NB4 (cell line): ENCODE results near the gene KIF4A.

Experiments used
- CTCF ChIP-seq: IDR thresholded peaks from one replicate; pipeline ENCODE4 v1.5.1; 2012; ENCODE audit warnings: low read depth, low read length
- POLR2A ChIP-seq: IDR thresholded peaks from 2 replicates; pipeline ENCODE4 v1.6.1; 2011; ENCODE audit warnings: mild to moderate bottlenecking; ENCODE audit not compliant: insufficient read length; ENCODE audit errors: extremely low read depth

- no peak for TF ChIP-seq CTCF
- no peak for TF ChIP-seq POLR2A
Measured at GRCh38 chrX:70247252-70247651, 42.7 kb upstream of the KIF4A start.
